Peyer's patch (tissue), 4 donors: ENCODE measurements around the gene NTNG2. TPM values are rescaled to one million over a fixed set of nuclear protein-coding genes. Genes with fewer than 3 reads are reported as not detected.

Source experiments
- DNase-seq, 3 donors: peaks; one replicate each; pipeline ENCODE4 v3.0.0-alpha.2; 2017 to 2019
- H3K27ac ChIP-seq, 4 donors: fragments of 200-600 bp; sonication (generic); one replicate each; pipeline ENCODE4 v1.5.1; 2016 to 2019
- H3K27me3 ChIP-seq, 2 donors: fragments of 200-600 bp; sonication (generic); one replicate each; pipeline ENCODE4 v1.5.1; 2019
- H3K36me3 ChIP-seq, 3 donors: fragments of 200-600 bp; sonication (generic); one replicate each; pipeline ENCODE4 v1.5.1; 2016 to 2019
- H3K4me1 ChIP-seq, 4 donors: fragments of 200-600 bp; sonication (generic); one replicate each; pipeline ENCODE4 v1.5.1; 2016 to 2019
- H3K4me3 ChIP-seq, 4 donors: fragments of 200-600 bp; sonication (generic); 1 replicate in 3 of 4; 2 replicates in 1 of 4; pipeline ENCODE4 v1.5.1; 2016 to 2019; ENCODE audit warnings: mild to moderate bottlenecking in 1 of 4
- H3K9me3 ChIP-seq, 4 donors: fragments of 200-600 bp; sonication (generic); one replicate each; pipeline ENCODE4 v1.5.1; 2016 to 2019; ENCODE audit warnings: mild to moderate bottlenecking in 1 of 4
- CTCF ChIP-seq, 6 experiments: fragments of 450-650 bp in 4 of 6; fragments of 200-600 bp in 2 of 6; sonication (generic) in 1 of 6; IDR thresholded peaks; one replicate each; pipeline ENCODE4 v1.5.1; 2017 to 2019; ENCODE audit warnings: antibody characterized with exemption in 6 of 6, mild to moderate bottlenecking in 3 of 6, moderate library complexity in 1 of 6
- POLR2A ChIP-seq, 2 donors: fragments of 450-650 bp; IDR thresholded peaks; one replicate each; pipeline ENCODE4 v1.5.1; 2017; ENCODE audit warnings: antibody characterized with exemption in 2 of 2, mild to moderate bottlenecking in 2 of 2, moderate library complexity in 2 of 2
- total RNA-seq, 4 donors: library from RNA; depleted of rRNA; stranded (reverse); fragments of >200 nt; gene quantifications; one replicate each; pipeline ENCODE4 v1.1.0, GENCODE V29; 2016

NTNG2 gene
- total RNA-seq, 4 donors from 2014 or later = 0.18 to 9.1 (median 1.0) TPM

DNA sequence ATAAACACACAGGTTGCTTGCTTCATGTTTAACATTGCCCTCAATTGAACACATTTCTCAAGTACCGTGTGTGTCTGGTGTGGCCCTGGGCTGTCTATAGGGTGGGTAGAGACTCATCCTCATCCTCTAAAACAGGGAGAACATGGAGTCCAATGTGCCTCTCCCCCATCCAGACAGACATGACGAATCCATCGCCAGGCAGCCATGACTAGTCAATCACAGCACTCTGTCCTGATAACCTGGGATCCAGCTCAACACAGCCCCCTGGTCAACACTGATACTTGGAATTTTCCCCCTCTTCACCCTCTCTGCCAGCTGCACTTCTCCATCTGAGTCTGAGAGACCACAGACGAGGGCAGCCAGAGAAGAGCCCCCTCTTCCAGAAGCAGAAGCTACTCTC is 10.7 kb upstream of the NTNG2 start:
- H3K9me3 ChIP-seq = no peaks in the 10 kb centered on the region
- no peaks in the 10 kb centered on the region for H3K4me1 ChIP-seq
- H3K4me3 ChIP-seq = no peak overlapping the region
- DNase-seq = no peak
- TF ChIP-seq POLR2A (IDR thresholded peaks at IDR 0.05) (no peak), CTCF (IDR thresholded peaks at IDR 0.05) (no peak)
- H3K27ac ChIP-seq = no peak overlapping the region
- H3K36me3 ChIP-seq = no peaks in the 10 kb centered on the region
- no peaks in the 10 kb centered on the region for H3K27me3 ChIP-seq

- Histone ChIP-seq H3K4me1 (no peaks in the 10 kb centered on the region), H3K36me3 (no peaks in the 10 kb centered on the region), H3K27ac (no peak overlapping the region), H3K27me3 (no peaks in the 10 kb centered on the region), H3K9me3 (no peaks in the 10 kb centered on the region), H3K4me3 (no peak overlapping the region)
- TF ChIP-seq POLR2A (IDR thresholded peaks at IDR 0.05) = no peak
- no peak for TF ChIP-seq CTCF (IDR thresholded peaks at IDR 0.05)
- no peak for DNase-seq
Measured at GRCh38 chr9:132152231-132152630, 9.6 kb upstream of the NTNG2 start.

DNA sequence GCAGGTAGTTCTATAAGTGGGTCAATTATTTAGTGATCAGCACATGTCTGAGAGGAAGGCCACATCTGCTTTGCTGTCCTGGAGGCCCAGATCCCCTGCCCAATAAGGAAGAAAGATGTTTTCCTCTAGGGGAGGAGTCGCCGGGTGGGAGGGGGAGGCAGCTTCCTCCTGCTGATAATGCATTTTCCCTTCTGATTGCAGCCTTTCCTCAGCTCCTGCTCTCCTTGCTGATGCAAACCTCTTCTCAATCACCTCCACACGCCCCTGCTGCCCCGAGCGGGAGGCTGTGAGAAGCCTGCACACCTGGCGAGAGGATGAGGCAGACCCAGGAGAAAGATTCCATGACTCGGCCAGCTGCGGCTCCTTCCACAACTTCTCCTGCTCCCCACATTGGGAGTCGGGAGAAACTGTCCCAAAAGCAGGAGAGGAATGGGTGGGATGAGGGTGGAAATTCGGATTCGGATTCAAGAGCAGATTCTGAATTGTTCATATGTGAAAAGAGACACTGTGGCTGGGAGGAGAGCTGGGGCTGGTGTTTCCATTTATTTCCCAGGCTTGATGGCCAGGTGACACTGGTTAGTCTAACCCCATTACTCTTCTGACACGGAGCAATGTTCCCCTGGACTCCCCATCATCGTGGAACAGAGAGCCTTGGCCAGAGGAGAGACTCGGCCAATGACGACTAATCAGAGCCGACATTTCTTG is 6.8 kb upstream of the NTNG2 start:
- no peaks in the 10 kb centered on the region for H3K36me3 ChIP-seq
- no peaks in the 10 kb centered on the region for H3K4me1 ChIP-seq
- H3K4me3 ChIP-seq = no peak overlapping the region
- no peaks in the 10 kb centered on the region for H3K27me3 ChIP-seq
- H3K27ac ChIP-seq = no peak overlapping the region
- H3K9me3 ChIP-seq = no peaks in the 10 kb centered on the region
- DNase-seq = no peak
- TF ChIP-seq POLR2A (IDR thresholded peaks at IDR 0.05) = no peak
- TF ChIP-seq CTCF (IDR thresholded peaks at IDR 0.05) = no peak

- Histone ChIP-seq H3K27me3 (peaks cover 0 to 3% of the 10 kb centered on the region in 2 donors), H3K4me3 (no peak overlapping the region), H3K9me3 (no peaks in the 10 kb centered on the region), H3K4me1 (no peaks in the 10 kb centered on the region), H3K27ac (no peak overlapping the region), H3K36me3 (no peaks in the 10 kb centered on the region)
- TF ChIP-seq CTCF (IDR thresholded peaks at IDR 0.05) (no peak), POLR2A (IDR thresholded peaks at IDR 0.05) (no peak)
- DNase-seq = no peak
Measured at GRCh38 chr9:132155568-132155895, 6.3 kb upstream of the NTNG2 start.

DNA sequence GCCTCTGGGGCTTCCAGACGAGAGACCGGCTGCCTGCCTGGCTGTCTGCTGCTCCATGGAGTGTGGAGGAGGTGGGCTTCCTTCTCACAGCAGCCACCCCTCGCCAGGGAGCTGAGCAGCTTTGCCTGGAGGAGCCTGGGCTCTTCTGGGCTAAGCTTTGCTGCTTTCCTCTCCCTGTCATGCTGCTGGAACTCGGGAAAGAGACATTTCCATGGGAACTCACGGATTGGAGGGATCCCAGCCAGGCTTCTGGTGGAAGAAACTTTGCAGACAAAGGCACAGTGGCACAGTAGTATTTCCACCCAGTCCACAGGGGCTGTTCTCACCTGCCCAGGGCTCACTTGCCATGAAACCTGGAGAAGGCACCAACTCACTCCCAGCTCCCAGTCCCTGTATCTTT is 5.6 kb upstream of the NTNG2 start:
- H3K36me3 ChIP-seq = no peaks in the 10 kb centered on the region
- no peak overlapping the region for H3K4me3 ChIP-seq
- peaks cover 0 to 9% of the 10 kb centered on the region in 2 donors for H3K27me3 ChIP-seq
- H3K4me1 ChIP-seq = peaks cover 0 to 6% (median 2%) of the 10 kb centered on the region in 4 donors
- H3K9me3 ChIP-seq = no peaks in the 10 kb centered on the region
- TF ChIP-seq POLR2A (IDR thresholded peaks at IDR 0.05) = no peak
- no peak for TF ChIP-seq CTCF (IDR thresholded peaks at IDR 0.05)
- H3K27ac ChIP-seq = no peak overlapping the region
- no peak for DNase-seq
